ENCODE results near the gene RASSF4.

RASSF4 gene

DNA sequence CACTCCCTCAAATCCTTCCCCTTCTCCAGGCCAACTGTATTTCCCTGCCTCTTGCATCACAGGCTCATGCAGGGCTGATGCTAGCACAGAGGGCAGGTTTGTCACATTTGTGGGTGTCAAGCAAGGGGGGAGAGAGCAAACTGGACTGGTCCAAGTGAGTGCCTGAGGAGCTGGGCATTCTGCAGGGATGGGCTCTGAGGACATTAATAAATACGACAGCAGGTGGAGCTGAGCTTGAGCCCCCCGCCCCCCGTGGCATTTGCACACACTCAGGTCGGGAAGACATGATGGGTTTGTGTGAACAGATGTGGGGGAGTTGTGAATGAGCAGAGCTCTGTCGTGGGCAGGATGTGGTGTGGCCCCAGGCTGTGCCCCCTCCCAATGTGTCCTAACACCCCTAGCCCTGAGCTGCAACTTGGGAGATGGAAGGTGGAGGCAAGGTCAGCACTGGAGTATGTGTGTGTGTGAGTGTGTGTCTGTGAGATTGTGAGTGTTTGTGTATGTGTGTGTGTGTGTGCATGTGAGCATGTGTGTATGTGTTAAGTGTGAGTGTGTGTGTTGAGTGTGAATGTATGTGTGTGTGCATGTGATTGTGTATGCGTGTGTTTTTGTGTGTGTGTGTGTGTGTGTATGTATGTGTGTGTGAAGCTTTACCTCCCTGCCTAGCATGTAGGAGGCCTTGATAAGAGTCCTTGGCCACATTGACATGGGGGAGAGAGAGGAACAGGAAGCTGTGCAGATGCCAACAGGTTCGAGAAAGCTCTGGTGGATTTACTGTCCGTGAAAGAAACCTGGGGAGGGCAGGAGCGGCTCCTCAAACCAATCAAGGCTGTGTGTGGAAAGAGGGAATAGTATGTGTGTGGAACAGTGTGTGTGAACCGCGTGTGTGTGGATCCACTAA, 9.1 kb downstream of the RASSF4 start:
- TF ChIP-seq, protein P1, sequence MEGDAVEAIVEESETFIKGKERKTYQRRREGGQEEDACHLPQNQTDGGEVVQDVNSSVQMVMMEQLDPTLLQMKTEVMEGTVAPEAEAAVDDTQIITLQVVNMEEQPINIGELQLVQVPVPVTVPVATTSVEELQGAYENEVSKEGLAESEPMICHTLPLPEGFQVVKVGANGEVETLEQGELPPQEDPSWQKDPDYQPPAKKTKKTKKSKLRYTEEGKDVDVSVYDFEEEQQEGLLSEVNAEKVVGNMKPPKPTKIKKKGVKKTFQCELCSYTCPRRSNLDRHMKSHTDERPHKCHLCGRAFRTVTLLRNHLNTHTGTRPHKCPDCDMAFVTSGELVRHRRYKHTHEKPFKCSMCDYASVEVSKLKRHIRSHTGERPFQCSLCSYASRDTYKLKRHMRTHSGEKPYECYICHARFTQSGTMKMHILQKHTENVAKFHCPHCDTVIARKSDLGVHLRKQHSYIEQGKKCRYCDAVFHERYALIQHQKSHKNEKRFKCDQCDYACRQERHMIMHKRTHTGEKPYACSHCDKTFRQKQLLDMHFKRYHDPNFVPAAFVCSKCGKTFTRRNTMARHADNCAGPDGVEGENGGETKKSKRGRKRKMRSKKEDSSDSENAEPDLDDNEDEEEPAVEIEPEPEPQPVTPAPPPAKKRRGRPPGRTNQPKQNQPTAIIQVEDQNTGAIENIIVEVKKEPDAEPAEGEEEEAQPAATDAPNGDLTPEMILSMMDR (IDR thresholded peaks at IDR 0.05; ENCODE audit: low read length, missing control alignments): no peak
- no peak for DNase-seq (ENCODE audit: low read depth)
- H3K4me3 ChIP-seq (replicated peaks; ENCODE audit: low read depth, low read length): no peak overlapping the region

DNA sequence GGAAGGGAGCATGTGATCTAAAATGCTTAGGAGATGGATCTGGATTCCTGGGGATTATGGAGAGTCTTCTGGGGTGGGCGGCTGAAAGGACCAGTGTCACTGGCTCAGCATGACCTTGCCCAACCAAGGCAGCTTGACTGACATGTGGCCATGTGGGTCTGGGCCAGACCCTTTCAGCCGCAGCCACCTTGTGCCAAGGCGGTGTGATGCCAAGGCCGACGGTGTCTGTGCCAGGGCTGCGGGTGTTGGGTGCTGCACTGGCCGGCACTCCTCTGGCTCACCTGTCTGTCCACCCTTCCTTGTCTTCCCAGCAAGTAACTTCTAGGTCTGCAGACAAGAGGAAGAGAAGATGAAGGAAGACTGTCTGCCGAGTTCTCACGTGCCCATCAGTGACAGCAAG, 10.3 kb downstream of the RASSF4 start:
- TF ChIP-seq, protein P1 (IDR thresholded peaks at IDR 0.05; ENCODE audit: low read length, missing control alignments): no peak

DNA sequence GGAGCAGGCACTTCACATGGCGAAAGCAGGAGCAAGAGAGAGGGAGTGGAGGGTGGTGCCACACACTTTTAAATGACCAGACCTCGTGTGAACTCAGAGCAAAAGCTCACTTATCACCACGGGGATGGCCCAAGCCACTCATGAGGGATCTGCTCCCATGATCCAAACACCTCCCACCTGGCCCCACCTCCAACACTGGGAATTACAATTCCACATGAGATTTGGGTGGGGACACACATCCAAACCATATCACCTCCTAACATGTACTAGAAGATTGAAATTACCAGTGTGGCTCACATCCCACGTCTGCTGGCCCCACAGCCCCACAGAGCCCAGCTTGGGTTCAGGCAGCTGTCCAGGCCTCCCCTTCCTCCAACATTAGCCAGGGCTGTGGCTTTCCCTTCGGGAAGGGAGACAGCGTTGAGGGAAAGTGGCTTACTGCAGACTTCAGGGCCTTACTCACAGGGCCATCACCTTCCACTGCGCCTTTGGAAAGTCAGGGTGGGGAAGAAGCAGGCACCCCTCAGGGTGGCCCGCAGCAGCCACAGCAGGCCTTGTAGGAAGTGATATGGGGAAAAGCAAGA, 11.3 kb downstream of the RASSF4 start:
- H3K4me3 ChIP-seq (replicated peaks; ENCODE audit: low read depth, low read length): no peak overlapping the region
- TF ChIP-seq, protein P1 (IDR thresholded peaks at IDR 0.05; ENCODE audit: low read length, missing control alignments): no peak
- DNase-seq (ENCODE audit: low read depth): no peak

More for the DNA sequence above, 10.3 kb downstream of the RASSF4 start:
- H3K4me3 ChIP-seq (replicated peaks; ENCODE audit: low read depth, low read length): no peak overlapping the region
- no peak for DNase-seq (ENCODE audit: low read depth)

DNA sequence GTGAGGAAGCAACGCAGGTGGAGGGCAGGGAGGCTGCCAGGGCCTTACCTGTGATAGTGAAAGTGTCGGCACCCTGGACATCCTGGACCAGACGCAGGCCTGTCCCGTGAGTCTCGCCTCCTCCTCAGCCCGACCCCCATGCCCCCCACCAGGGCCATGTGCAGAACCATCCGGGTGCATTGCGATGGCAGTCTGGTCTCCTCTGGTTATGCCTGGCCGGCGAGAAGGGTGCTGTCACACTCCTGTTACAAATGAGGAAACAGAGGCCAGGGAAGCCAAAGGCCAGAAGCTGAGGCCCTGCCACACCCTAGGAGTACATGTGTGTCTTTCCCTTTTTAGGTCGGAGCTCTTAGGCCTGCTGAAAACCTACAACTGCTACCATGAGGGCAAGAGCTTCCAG, 11.8 kb downstream of the RASSF4 start:
- TF ChIP-seq, protein P1 (IDR thresholded peaks at IDR 0.05; ENCODE audit: low read length, missing control alignments): no peak

DNA sequence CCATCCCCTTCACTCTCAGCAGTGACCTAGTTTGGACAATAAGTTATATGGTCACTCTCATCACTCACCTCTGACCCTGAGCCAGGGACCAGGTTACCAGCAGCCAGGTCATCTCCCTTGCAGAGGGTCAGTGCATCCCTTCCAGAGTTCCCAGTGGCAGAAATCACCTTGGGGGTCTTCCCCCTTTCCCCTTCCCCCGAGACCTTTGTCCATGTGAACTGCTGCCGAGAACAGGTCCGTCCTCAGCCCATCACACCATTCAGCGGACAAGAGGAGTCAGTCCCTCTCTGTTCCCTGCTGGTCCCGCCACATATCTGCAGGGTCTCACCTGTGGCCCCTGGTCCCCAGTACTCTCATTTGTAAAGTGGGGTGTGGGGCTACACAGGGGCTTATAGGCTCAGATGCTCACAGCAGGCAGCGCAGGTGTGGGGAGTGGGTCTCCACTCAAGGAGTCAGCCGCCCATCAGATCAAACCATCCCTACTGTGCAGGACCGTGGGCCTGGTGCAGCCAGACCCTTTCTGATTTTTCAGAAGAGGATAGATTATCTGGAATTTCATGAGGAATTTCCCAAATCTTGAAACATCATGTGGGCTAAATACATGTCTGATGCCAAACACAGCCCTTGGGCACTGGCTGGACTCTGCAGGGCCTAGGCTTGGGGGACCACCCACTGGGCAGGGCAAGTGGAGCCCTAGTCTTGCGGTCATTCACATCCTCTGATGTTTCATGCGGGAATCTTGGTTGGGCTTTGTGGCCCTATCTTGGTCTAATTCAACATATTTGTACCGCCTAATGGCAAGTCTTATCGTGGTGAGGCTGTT, 12.5 kb downstream of the RASSF4 start:
- DNase-seq (ENCODE audit: low read depth): no peak
- TF ChIP-seq, protein P1 (IDR thresholded peaks at IDR 0.05; ENCODE audit: low read length, missing control alignments): no peak
- H3K4me3 ChIP-seq (replicated peaks; ENCODE audit: low read depth, low read length): no peak overlapping the region

More for the DNA sequence above, 11.8 kb downstream of the RASSF4 start:
- DNase-seq (ENCODE audit: low read depth): no peak
- no peak overlapping the region for H3K4me3 ChIP-seq (replicated peaks; ENCODE audit: low read depth, low read length)

DNA sequence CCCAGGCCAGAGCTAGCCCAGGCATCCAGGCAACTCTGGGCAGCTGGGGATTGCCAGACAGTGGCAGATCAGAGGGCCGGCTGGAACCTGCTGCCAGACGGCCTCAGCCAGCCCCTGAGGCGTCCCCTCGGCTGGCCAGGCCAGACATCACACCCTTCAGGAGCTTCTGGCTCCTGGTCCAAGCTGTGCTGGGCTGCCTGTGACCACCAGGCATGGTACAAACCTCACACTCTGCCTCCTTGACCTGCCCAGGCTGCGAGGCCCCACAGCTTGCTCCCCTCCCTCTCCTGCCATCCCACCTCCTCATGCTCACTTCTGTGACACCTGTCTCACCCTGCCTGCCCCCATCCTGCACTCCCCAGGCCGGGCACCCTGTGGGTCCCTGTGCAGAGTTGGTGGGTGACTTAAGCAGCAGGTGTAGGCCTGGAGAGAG, 13.3 kb downstream of the RASSF4 start:
- no peak for DNase-seq (ENCODE audit: low read depth)
- TF ChIP-seq, protein P1 (IDR thresholded peaks at IDR 0.05; ENCODE audit: low read length, missing control alignments): no peak
- H3K4me3 ChIP-seq (replicated peaks; ENCODE audit: low read depth, low read length): no peak overlapping the region

Data from fibroblast of pulmonary artery (primary cell).